Naive thymus-derived CD4-positive, alpha-beta T cell (primary cell): Measurements from ENCODE around the gene TBC1D19. TPM values are rescaled to one million over a fixed set of nuclear protein-coding genes. Genes with fewer than 3 reads are reported as not detected.

Experiments
- ATAC-seq: fragments of 150-1000 bp; cut with Tn5 transposase; 2 replicates; pipeline ENCODE4 v1.10.0; 2021; ENCODE audit warnings: mild to moderate bottlenecking, moderate library complexity
- CTCF ChIA-PET: fragments of 350-600 bp; sonication (Branson Sonifier 250); formaldehyde crosslinking; loops from one replicate; lab custom pipeline; 2021; ENCODE audit warnings: antibody characterized with exemption; lab: Charles Lee
- POLR2A ChIA-PET: fragments of 350-600 bp; sonication (Branson Sonifier 250); formaldehyde crosslinking; loops from one replicate; lab custom pipeline; 2021; ENCODE audit warnings: antibody characterized with exemption, inconsistent platforms; lab: Charles Lee
- DNase-seq, 9 donors: peaks; one replicate each; pipeline versions ENCODE4 v3.0.0 to v3.0.0-alpha.2; 2020 to 2022; ENCODE audit warnings: mixed read lengths in 1 of 9
- H3K27ac ChIP-seq: one replicate; pipeline ENCODE4 v1.7.0; 2013; ENCODE audit warnings: mild to moderate bottlenecking, low read depth, low read length, moderate library complexity
- H3K27me3 ChIP-seq, 2 donors: one replicate each; pipeline ENCODE4 v1.7.0; 2013; ENCODE audit warnings: low read length in 2 of 2, mild to moderate bottlenecking in 2 of 2, moderate library complexity in 2 of 2; ENCODE audit not compliant: control insufficient read depth in 2 of 2, insufficient read depth in 2 of 2
- H3K36me3 ChIP-seq, 3 experiments: 1 replicate in 2 of 3; 2 replicates in 1 of 3; pipeline ENCODE4 v1.7.0; 2013; ENCODE audit warnings: low read length in 3 of 3, mild to moderate bottlenecking in 3 of 3, moderate library complexity in 1 of 3; ENCODE audit not compliant: insufficient read depth in 3 of 3, control insufficient read depth in 2 of 3
- H3K4me1 ChIP-seq, 2 donors: one replicate each; pipeline ENCODE4 v1.7.0; 2013; ENCODE audit warnings: low read length in 2 of 2, mild to moderate bottlenecking in 2 of 2, moderate library complexity in 1 of 2; ENCODE audit not compliant: control insufficient read depth in 2 of 2, insufficient read depth in 2 of 2
- H3K4me3 ChIP-seq: 2 replicates; pipeline ENCODE4 v1.7.0; 2013; ENCODE audit warnings: mild to moderate bottlenecking, low read length
- H3K9me3 ChIP-seq, 3 experiments: 1 replicate in 2 of 3; 2 replicates in 1 of 3; pipeline ENCODE4 v1.7.0; 2013; ENCODE audit warnings: low read length in 3 of 3; ENCODE audit not compliant: control insufficient read depth in 2 of 3
- H3K27ac Mint-ChIP-seq, 9 donors: one replicate each; pipeline ENCODE4 v1.8.0; 2020 to 2022; ENCODE audit warnings: mixed read lengths in 9 of 9, mild to moderate bottlenecking in 8 of 9, moderate library complexity in 5 of 9, inconsistent platforms in 2 of 9
- H3K27me3 Mint-ChIP-seq, 5 donors: one replicate each; pipeline ENCODE4 v1.8.0; 2021 to 2022; ENCODE audit warnings: mixed read lengths in 5 of 5, mild to moderate bottlenecking in 1 of 5
- H3K36me3 Mint-ChIP-seq, 5 donors: one replicate each; pipeline ENCODE4 v1.8.0; 2020 to 2022; ENCODE audit warnings: mixed read lengths in 5 of 5, mild to moderate bottlenecking in 3 of 5, inconsistent platforms in 1 of 5
- H3K4me1 Mint-ChIP-seq, 7 donors: one replicate each; pipeline ENCODE4 v1.8.0; 2020 to 2022; ENCODE audit warnings: mixed read lengths in 7 of 7, mild to moderate bottlenecking in 3 of 7, inconsistent platforms in 1 of 7
- H3K4me3 Mint-ChIP-seq, 10 donors: one replicate each; pipeline ENCODE4 v1.8.0; 2020 to 2022; ENCODE audit warnings: mild to moderate bottlenecking in 10 of 10, mixed read lengths in 10 of 10, moderate library complexity in 6 of 10, inconsistent platforms in 2 of 10
- H3K9me3 Mint-ChIP-seq, 11 donors: one replicate each; pipeline ENCODE4 v1.8.0; 2020 to 2022; ENCODE audit warnings: mixed read lengths in 11 of 11, mild to moderate bottlenecking in 4 of 11, inconsistent platforms in 1 of 11, moderate library complexity in 1 of 11
- intact Hi-C, 2 donors: fragments of 100-400 bp; cut with micrococcal nuclease; formaldehyde crosslinking; loops; one replicate each; pipeline ENCODE4 v1.15.1; 2023
- polyA plus RNA-seq, 2 donors: library from polyadenylated mRNA; unstranded; fragments of 300-500 nt; fragmentation: Illumina TruSeq; gene quantifications; one replicate each; pipeline ENCODE4 v1.2.3, GENCODE V29; 2021
- total RNA-seq, 6 experiments: library from RNA in 5 of 6; stranded (reverse) in 5 of 6; gene quantifications; 1 replicate in 5 of 6; 2 replicates in 1 of 6; pipeline ENCODE4 v1.2.3 and lab custom pipeline; 2021 to 2026

TBC1D19 gene
- total and polyA plus RNA-seq, 7 experiments from 2014 or later = 3.4 to 8.7 (median 5.1) TPM

GRCh38 chr4:26787461-26788340 lies 203.8 kb downstream of the TBC1D19 start:
- Histone ChIP-seq H3K36me3 (no peaks in the 10 kb centered on the region), H3K9me3 (no peaks in the 10 kb centered on the region), H3K4me3 (no peak overlapping the region), H3K27ac (no peak overlapping the region), H3K27me3 (no peaks in the 10 kb centered on the region), H3K4me1 (no peaks in the 10 kb centered on the region)
- peaks cover 0 to 9% (median 0%) of the 10 kb centered on the region in 11 donors for H3K9me3 Mint-ChIP-seq
- ChIA-PET POLR2A (interaction anchor here (0.8 kb wide), 1 partner anchor 99 kb away, joined by 3 read pairs; no protein-coding TSS in a partner anchor), CTCF (interaction anchor here (0.8 to 1.4 kb wide), 4 partner anchors 9 to 222 kb away, joined by 3 to 9 read pairs (median 4); no protein-coding TSS in a partner anchor)
- H3K27ac Mint-ChIP-seq = peak overlapping the region in 5 of 9 donors; percentile 5 to 85 (median 33)
- peaks cover 0 to 14% (median 10%) of the 10 kb centered on the region in 7 donors for H3K4me1 Mint-ChIP-seq
- peaks cover 0 to 4% (median 0%) of the 10 kb centered on the region in 5 donors for H3K27me3 Mint-ChIP-seq
- ATAC-seq (peak; percentile 60), DNase-seq (peak in 7 of 9 donors; percentile 5 to 43 (median 24))
- intact Hi-C loops = loop anchor here in 1 of 2 donors (1.0 to 2.0 kb wide), 3 partner anchors 70 to 223 kb away; no protein-coding TSS in a partner anchor
- H3K36me3 Mint-ChIP-seq = peaks cover 0 to 21% (median 3%) of the 10 kb centered on the region in 5 donors
- H3K4me3 Mint-ChIP-seq = no peak overlapping the region

GRCh38 chr4:26788341-26788733 lies 204.5 kb downstream of the TBC1D19 start:
- ChIA-PET CTCF (interaction anchor here (0.5 to 1.4 kb wide), 4 partner anchors 155 to 244 kb away, joined by 3 to 9 read pairs (median 5); no protein-coding TSS in a partner anchor), POLR2A (no interaction called here)
- no peaks in the 10 kb centered on the region for H3K9me3 ChIP-seq
- no peak for DNase-seq
- H3K27ac ChIP-seq = no peak overlapping the region
- Mint-ChIP-seq H3K27ac (no peak overlapping the region), H3K4me3 (no peak overlapping the region), H3K27me3 (peaks cover 0 to 4% (median 0%) of the 10 kb centered on the region in 5 donors), H3K4me1 (peaks cover 0 to 14% (median 10%) of the 10 kb centered on the region in 7 donors), H3K36me3 (peaks cover 0 to 14% (median 0%) of the 10 kb centered on the region in 5 donors), H3K9me3 (peaks cover 0 to 9% (median 0%) of the 10 kb centered on the region in 11 donors)
- no peaks in the 10 kb centered on the region for H3K36me3 ChIP-seq
- intact Hi-C loops = loop anchor here in 1 of 2 donors (1.0 to 2.0 kb wide), 3 partner anchors 69 to 222 kb away; no protein-coding TSS in a partner anchor
- no peak overlapping the region for H3K4me3 ChIP-seq
- no peaks in the 10 kb centered on the region for H3K27me3 ChIP-seq
- peak; percentile 50 for ATAC-seq
- H3K4me1 ChIP-seq = no peaks in the 10 kb centered on the region

DNA sequence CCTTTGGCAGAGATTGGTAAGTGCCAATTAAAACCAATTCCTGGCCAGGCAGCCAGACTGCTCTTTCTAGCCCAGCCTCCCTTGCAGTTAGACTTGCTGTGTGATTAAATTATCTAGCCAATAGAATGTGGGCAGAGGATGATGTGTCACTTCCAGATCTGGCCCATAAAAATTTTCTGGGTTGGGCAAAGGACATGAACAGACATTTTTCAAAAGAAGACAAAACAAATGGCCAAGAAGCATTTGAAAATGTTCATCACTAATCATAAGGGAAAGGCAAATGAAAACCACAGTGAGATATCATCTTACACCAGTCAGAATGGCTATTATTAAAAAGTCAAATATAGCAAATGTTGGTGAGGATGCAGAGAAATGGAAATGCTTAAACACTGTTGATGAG lies 205.3 kb downstream of the TBC1D19 start:
- Histone ChIP-seq H3K4me1 (no peaks in the 10 kb centered on the region), H3K27me3 (no peaks in the 10 kb centered on the region), H3K4me3 (no peak overlapping the region), H3K36me3 (no peaks in the 10 kb centered on the region), H3K27ac (no peak overlapping the region), H3K9me3 (no peaks in the 10 kb centered on the region)
- CTCF ChIA-PET = interaction anchor here (1.4 kb wide), 1 partner anchor 221 kb away, joined by 9 read pairs; no protein-coding TSS in a partner anchor
- Mint-ChIP-seq H3K27ac (no peak overlapping the region), H3K4me1 (peaks cover 0 to 14% (median 10%) of the 10 kb centered on the region in 7 donors), H3K36me3 (peaks cover 0 to 7% (median 0%) of the 10 kb centered on the region in 5 donors), H3K27me3 (peaks cover 0 to 4% (median 0%) of the 10 kb centered on the region in 5 donors), H3K4me3 (no peak overlapping the region), H3K9me3 (peaks cover 0 to 10% (median 0%) of the 10 kb centered on the region in 11 donors)
- intact Hi-C loops = loop anchor here in 1 of 2 donors (2.0 kb wide), 1 partner anchor 214 kb away; no protein-coding TSS in a partner anchor
- POLR2A ChIA-PET = no interaction called here
- ATAC-seq (no peak), DNase-seq (no peak)

GRCh38 chr4:26791346-26791745 lies 207.5 kb downstream of the TBC1D19 start:
- no peak for DNase-seq

DNA sequence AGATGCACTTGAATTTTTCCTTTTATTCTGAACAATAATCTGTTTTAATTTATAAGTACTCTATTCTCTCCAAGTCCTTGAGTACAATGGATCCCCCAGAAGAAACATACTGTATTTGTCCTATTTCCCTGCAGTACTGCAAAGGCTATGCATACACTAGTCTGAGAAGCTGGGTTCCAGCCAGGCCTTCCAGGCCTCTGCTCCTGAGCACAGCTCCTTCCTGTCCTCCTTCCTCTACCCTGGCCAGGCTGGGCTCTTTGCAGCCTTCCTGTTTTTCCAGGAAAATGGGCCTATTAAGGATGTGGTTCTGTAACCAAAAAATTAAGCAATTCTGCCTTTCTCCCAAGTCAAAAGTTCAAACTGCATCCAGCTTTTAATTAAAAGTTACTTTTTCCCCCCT lies 208.8 kb downstream of the TBC1D19 start:
- no peak overlapping the region for H3K4me3 ChIP-seq
- no peaks in the 10 kb centered on the region for H3K4me1 ChIP-seq
- Mint-ChIP-seq H3K27ac (no peak overlapping the region), H3K4me3 (no peak overlapping the region), H3K27me3 (peaks cover 0 to 10% (median 0%) of the 10 kb centered on the region in 5 donors), H3K9me3 (peaks cover 0 to 13% (median 4%) of the 10 kb centered on the region in 11 donors), H3K4me1 (peaks cover 0 to 10% (median 9%) of the 10 kb centered on the region in 7 donors), H3K36me3 (peaks cover 0 to 11% (median 4%) of the 10 kb centered on the region in 5 donors)
- intact Hi-C loops = no loop called here
- DNase-seq (no peak), ATAC-seq (no peak)
- no peak overlapping the region for H3K27ac ChIP-seq
- no peaks in the 10 kb centered on the region for H3K9me3 ChIP-seq
- no peaks in the 10 kb centered on the region for H3K36me3 ChIP-seq
- CTCF ChIA-PET = no interaction called here
- H3K27me3 ChIP-seq = no peaks in the 10 kb centered on the region
- POLR2A ChIA-PET = no interaction called here

More at GRCh38 chr4:26791346-26791745, 207.5 kb downstream of the TBC1D19 start:
- Mint-ChIP-seq H3K27ac (no peak overlapping the region), H3K4me3 (no peak overlapping the region), H3K9me3 (peaks cover 0 to 10% (median 0%) of the 10 kb centered on the region in 11 donors), H3K27me3 (peaks cover 0 to 4% (median 0%) of the 10 kb centered on the region in 5 donors), H3K36me3 (peaks cover 0 to 7% (median 4%) of the 10 kb centered on the region in 5 donors), H3K4me1 (peaks cover 0 to 14% (median 10%) of the 10 kb centered on the region in 7 donors)
- no peak for ATAC-seq
- POLR2A ChIA-PET = no interaction called here
- Histone ChIP-seq H3K27me3 (no peaks in the 10 kb centered on the region), H3K27ac (no peak overlapping the region), H3K4me1 (no peaks in the 10 kb centered on the region), H3K4me3 (no peak overlapping the region), H3K36me3 (no peaks in the 10 kb centered on the region), H3K9me3 (no peaks in the 10 kb centered on the region)
- CTCF ChIA-PET = interaction anchor here (1.0 kb wide), 1 partner anchor 210 kb away, joined by 3 read pairs; no protein-coding TSS in a partner anchor
- intact Hi-C loops = no loop called here

DNA sequence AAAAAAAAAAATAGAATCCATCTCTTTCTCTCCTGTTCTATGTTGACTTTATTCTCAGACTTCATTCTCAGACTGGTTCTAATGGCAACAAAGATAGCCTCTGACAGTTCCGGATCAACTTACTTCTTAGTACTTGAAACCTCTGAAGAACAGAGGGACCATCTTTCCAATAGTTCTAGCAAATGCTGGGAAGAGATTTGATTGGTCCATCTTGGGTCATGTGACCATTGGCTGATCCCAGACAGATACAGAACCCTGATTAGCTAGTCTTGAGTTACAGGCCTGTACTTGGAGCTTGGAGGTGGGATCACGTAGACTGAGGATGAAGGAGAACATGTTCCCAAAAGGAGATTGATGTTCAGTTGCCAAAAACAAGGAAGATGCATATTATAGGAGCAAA lies 209.9 kb downstream of the TBC1D19 start:
- Histone ChIP-seq H3K9me3 (no peaks in the 10 kb centered on the region), H3K27ac (no peak overlapping the region), H3K27me3 (no peaks in the 10 kb centered on the region), H3K36me3 (no peaks in the 10 kb centered on the region), H3K4me3 (no peak overlapping the region), H3K4me1 (no peaks in the 10 kb centered on the region)
- no peak overlapping the region for H3K4me3 Mint-ChIP-seq
- peaks cover 0 to 10% (median 0%) of the 10 kb centered on the region in 5 donors for H3K27me3 Mint-ChIP-seq
- ChIA-PET POLR2A (no interaction called here), CTCF (no interaction called here)
- H3K36me3 Mint-ChIP-seq = peaks cover 0 to 11% (median 4%) of the 10 kb centered on the region in 5 donors
- H3K27ac Mint-ChIP-seq = no peak overlapping the region
- H3K4me1 Mint-ChIP-seq = peaks cover 0 to 2% (median 0%) of the 10 kb centered on the region in 7 donors
- ATAC-seq (no peak), DNase-seq (no peak)
- peaks cover 0 to 17% (median 6%) of the 10 kb centered on the region in 11 donors for H3K9me3 Mint-ChIP-seq
- intact Hi-C loops = no loop called here
